HT1080 (cell line): ENCODE data around the gene ST6GALNAC6. TPM values are rescaled to one million over a fixed set of nuclear protein-coding genes. Genes with fewer than 3 reads are reported as not detected.
A peak's percentile ranks its signal among the peaks of the same experiment; 100 is the strongest.

ENCODE experiments used
- DNase-seq: peaks from one replicate; pipeline ENCODE4 v3.0.0-alpha.2; 2015; ENCODE audit warnings: low read depth
- total RNA-seq: library from RNA; depleted of rRNA; stranded (reverse); fragments of >200 nt; shearing (Covaris generic); gene quantifications from 2 replicates; pipeline ENCODE4 v1.2.3, GENCODE V29; 2014

ST6GALNAC6 gene
- total RNA-seq, 1 experiment from 2014 or later, result 38.9 TPM

DNA sequence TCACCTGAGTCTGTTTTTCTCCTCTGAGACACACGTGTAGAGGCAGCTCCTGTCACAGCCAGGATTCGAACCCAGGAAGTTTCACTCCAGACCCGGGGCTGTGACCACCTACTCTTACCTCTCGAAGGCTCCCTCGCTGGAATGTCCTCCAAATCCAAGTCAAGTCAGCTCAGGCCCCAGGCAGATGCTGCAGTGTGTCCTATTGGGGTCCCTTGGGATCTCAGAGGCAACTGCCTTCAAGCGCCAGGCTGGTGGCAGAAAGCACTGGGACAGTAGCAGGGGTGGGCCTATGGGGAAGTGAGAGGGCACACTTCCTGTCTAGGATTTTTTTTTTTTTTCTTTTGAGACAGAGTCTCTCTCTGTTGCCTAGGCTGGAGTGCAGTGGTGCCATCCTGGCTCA is 18.2 kb upstream of the ST6GALNAC6 start:
- no peak for DNase-seq

DNA sequence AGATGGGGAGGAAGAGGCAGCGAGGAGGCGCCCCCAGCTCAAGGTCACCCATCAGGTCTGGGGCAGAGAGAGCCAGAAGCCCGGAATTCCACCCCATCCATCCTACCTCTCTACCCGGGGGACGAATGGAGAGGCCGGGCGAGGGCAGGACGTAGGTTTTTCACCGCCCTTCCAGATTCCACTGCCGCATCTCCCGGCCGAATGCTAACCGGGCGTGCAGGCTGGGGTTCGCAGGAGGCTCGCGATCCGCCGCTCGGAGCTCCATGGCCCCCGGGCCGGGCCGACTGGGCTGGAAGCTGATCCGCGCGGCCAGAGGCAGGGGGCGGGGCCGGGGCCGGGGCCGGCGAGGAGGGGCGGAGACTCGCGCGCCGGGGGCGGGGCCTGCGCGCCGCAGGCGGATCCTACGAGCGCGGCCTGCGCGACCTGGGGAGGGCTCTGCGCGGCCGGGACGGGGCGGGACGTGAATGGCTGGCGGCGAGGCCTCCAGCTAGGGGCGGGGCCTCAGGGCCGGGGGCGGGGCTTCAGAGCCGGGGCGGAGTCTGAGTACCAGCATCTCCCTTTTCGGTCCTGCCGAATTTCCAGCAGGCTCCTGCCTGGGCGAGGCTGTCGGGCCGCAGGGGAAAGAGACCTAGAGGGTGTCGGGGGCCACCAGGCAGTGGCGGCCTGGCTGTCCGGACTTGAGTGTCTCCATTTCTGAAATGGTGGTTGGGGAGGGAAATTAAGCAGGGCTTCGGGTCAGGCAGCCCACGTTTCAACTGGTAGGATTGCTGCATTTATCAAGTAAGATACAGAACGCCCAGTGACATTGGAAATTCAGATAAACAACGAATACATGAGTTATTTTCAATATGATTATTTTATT is 17.5 kb upstream of the ST6GALNAC6 start, which contains the start of gene ST6GALNAC4:
Gene ST6GALNAC4 (minus strand): TSS at position 322 of the 862 bp plus-strand sequence. CDS start 622 bp downstream, outside the sequence.
- DNase-seq, result peak; percentile 69

DNA sequence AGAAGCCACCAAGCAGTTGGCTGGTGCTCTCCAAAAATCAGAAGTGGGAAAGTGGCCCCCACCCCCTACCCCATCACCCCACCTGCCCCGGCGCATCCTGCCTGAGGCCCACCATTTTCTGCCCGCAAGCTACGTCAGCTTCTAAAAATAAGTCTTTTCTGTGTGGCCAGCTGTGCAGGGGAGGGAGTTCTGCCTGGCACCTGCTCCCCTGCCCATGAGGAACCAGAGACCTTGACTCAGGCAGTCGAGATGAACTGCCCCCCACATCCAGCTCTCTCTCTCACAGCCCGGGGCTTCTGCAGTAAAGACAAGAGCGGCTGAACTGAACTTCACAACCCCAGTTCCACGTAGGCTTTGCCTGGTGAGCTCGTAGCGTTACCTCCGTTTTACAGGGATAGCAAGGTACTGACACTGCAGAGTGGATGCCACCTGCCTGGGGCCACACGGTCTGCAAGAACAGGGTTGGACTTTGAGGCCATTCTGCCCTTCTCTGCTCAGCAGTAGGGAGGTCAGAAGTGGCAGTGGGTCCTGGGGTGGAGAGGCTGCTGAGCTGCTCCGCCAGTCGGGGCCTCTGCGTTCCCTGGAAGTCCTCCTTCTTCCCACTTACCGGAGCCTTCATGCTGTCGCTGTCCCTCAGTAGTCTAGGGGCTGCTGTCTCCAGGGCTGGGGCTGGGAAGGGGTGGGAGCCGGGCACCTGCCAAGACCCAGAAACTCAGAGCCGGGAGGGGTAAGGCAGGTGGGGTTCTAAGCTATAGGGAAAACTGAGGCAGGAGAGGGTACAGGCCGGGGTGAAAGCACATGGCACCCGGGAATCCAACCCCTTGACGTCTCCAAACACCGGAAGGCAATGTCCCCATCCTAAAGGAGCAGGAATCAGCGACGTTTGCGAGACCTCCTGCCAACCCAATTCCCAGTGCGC is 16.7 kb upstream of the ST6GALNAC6 start:
- DNase-seq, result no peak

DNA sequence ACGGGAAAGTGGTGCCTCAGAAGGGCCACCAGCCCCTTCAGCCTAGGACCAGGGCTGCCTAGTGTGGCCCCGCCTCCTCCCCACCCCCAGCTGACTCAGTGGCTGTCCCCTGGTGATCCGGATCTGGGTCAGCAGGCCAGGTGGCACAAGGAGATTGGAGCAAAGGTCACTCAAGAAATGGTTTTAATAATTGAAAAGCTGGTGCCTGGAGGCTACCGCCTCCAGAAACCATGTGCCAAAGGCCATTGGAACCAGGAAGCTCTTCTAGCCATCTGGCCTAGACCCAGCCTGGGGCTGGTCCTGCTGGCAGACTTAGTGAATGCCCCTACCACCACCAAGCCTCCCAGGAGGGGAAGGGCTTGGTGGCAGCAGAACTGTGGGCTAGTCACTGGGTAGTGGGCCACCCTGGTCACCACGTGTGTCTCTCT is 15.9 kb upstream of the ST6GALNAC6 start:
- DNase-seq, result no peak

DNA sequence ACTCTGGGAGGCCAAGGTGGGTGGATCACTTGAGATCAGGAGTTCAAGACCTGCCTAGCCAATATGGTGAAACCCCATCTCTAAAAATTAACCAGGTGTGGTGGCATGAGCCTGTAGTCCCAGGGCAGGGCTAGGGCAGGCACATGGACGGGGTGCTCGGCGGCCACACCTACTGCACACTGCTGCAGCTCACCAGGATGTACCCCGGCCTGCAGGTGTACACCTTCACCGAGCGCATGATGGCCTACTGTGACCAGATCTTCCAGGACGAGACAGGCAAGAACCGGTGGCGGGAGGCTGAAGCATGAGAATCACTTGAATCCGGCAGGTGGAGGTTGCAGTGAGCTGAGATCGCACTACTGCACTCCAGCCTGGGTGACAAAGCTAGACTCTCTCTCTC is 14.3 kb upstream of the ST6GALNAC6 start:
- DNase-seq, result no peak

DNA sequence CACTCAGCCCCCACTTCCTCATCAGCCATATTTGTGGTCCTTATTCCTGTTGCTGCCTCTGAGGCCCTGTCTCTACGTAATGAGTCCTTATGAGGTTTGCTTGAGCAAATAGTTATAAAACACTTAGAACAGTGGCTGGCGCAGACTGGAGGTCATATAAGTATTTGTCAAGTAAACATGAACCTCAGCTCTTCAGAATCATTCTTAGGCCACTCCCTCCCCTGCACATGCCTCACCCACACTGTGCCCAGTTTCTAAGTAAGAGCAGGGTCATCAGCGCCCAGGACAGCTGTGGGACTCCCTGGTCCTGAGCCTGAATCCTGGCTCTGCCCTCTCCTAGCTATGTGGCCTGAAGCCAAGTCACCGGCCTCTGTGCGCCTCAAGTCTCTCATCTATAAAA is 13.5 kb upstream of the ST6GALNAC6 start:
- DNase-seq, result no peak

DNA sequence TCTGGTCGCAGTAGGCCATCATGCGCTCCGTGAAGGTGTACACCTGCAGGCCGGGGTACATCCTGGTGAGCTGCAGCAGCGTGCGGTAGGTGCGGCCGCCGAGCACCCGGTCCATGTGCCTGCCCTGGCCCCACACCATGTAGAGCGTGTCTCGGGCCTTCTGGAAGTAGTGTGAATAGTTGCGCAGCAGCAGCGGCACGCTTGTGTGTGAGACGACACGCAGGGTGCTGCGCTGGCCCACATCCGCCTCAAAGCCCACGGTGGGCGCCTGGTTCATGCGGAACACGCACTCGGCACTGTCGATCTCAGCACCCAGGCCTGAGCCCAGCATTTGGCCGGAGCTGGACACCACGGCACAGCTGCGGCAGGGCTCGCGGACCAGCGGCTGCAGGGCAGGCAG is 12.9 kb upstream of the ST6GALNAC6 start:
- no peak for DNase-seq

DNA sequence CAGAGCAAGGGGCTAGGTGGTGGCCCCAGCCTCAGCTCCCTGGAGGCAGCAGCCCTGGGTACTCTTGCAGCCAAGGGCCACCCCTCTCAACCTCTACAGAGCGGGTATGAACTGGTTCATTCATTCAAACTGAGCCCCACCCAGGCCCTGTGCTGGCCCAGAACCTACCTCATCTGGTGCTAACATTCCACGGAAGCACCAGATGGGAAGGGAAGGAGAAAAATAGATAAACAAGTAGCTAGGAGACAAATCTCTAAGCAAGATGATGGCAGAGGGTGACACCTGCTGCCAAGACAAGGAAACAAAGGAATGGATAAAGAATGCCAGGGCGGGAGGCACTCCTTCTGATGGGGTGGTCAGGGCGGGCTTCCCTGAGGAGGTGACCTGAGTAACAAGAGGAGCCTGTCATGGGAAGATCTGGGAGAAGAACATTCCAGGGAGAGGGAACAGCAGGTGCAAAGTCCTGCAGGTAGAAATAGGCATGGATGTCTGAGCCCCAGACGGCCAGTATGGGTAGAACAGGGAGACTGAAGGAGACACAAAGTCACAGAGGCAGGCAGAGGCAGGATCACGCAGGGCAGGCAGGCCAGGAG is 11.3 kb upstream of the ST6GALNAC6 start:
- peak; percentile 37 for DNase-seq

DNA sequence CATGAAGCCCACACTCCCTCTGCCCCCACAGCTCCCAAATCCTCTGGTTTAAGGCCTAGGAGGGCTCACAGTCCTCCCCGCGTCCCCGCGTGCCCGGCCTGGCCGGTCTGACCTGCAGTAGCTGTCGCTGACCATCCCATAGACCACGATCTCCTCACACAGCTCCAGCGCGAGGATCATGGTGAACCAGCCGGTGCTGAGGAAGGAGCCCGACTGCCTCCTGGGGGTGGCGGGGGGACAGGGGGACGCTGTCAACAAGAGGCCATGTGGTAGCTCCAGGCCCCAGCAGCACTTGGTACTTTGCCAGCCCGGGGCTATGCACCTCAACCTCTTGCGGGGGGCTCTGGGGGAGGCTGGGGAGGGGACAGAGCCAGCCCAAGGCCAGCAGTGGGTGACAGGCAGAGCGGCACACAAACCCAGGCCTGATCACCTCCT is 10.5 kb upstream of the ST6GALNAC6 start:
- DNase-seq, result no peak

DNA sequence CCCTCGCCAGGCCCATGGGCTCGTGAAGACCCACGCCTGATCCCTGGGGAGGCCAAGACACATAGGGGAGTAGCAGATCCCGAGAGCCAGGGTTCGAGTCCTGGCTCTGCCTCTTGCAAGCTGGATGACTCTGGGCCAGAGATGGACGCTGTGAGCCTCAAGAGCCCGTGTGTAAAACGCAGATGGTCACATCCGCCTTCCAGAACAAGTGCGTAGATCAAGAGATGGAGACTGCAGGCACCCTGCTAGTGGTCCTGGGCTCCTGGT is 9.2 kb upstream of the ST6GALNAC6 start:
- DNase-seq, result no peak

DNA sequence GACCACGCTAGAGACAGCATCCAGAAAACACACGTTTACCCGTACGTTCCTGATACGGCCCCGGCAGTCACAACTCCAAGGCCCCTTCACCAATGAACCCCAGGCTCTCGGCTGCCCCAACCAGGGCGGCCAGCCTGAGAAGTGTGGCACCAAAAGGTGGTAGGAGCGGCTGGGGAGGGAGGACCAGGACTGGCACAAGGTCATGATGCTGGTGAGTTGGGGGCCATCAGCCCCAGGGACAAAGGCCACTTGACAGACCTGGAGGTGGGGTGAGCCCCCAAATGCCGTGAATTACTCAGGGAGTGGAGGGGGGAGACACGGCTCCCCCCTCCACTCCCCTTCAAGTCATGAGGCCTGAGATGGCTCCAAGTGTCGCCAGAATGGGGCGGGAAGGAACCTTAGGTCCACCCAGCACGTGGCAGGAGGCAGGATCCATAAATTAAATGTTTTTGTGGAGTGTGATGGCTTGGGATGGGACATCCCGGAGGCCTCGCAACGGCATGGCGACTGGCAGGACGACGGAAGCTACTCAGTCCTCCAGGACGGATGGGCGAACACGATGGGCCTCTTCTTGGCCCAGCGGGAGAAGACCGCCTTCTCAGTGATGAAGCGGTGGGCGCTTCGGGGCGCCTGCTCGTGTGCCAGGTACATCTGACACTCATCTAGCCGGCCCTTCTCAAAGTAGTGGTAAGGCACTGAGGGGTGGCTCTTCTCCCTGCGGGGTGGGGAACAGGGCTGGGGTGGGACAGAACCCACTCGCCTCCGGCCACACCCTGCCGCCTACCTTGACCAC is 8.7 kb upstream of the ST6GALNAC6 start:
- DNase-seq, result no peak

DNA sequence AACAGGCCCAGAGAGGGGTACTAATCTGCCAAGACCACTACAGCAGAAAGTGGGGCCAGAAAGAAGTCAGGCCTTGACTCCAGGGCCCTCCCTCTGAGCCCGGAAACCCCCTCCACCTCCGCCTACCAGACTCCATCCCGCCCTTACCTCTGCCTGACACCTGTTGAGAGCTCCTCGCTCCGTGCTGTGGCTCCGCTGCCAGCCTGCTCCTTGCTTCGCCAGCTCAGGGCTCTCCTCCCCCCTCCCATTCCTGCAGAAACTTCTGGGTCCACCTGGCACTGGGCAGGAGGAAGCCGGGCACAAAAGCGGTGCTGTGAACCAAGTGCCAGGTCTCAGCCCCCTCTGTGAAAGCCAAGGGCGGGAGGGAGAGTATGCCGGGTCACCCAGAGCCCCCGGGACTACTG is 6.4 kb upstream of the ST6GALNAC6 start:
- no peak for DNase-seq

DNA sequence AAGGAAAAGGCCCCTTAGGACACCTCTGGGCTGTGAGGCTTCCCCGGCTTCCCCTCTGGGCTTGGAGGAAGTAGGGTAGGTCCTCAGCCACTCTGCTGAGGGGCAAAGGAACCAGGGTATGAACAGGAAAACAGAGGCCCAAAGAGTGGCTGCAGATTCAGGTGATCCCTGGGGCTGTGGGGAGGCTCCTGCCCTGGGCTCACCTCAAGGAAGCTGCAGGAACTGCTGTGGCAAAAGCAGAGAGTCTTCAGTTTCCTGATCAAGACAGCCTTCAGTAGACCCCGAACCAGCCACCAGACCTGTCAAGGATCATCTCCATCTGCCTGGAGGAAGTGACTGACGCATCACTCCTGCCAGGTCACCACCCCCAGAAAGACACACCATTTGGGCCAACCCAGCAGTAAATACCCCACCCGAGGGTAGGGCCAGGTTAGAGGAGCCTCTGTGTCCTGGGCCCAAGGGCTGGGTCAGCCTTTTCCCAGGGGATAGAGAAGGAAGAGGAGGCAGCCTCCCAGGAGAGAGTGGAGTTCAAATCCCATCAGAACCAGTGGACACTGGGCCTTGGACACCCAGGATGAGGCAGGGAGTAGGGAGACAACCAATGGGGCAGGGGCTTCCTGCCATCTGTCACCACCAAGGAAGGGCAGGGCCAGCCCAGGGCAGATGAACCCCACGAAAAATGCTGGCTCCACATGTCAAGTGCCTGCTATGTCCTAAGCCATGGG is 5.8 kb upstream of the ST6GALNAC6 start:
- no peak for DNase-seq

DNA sequence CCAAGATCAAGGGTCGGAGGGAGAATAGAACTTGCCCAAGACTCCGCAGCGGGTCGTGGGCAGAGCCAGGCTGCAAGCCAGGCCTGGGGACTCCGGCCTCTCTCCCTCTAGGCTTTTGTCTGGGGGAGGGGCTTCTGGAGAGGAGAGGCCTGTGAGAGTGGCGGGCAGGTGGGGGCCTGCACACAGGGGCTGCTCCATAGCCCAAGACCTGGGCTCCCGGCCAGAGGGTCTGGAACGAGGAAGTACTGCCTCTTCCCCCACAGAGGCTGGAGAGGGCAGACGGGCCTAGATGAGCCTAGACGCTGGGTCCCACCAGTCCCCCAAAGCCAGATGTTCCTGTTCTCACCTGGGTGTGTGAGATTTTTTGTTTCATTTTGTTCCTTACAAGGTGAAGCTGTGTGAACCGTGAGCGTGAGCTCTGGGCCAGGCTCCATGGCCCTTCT is 5.2 kb upstream of the ST6GALNAC6 start:
- no peak for DNase-seq

DNA sequence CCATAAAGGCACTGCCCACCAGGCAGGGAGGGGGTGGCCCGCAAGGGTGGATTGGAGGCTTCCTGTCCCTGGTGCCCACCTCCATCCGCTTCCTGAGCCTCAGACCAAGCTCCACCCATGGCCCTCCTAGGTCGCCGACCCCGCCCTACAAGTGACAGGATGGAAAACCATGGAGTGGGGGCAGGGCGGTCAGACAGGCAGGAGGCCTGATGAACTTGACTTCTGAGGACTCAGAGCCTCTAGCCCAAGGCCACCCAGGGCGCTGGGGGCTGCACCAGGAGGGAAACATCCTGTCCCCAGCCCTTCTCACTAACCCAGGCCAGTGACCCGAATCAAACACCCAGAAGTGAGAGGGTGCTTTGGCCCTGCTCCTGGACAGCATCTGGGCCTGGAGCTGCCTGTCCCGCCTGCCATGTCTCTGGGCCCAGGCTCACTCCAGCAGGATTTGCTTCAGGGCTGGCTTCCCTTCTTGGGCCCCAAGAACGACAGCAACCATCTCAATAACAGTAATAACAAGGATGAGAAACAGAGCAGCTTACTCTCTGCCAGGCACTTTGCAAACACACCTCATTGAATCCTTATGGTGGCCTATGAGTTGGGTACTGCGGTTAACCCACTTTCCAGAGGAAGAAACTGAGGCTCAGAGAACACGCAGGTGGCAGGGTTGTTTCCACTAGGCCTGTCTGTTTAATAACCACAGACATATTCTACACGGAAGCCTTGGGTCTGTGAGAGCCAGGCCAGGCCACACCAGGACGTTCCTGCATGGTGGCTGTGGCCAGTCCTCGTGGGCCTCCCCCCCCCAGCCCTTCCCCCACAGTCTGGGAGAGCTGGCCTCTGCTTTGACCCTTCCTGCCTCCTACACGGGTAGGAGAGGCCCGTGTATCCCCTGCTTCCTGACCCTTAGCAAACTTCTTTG is 4.4 kb upstream of the ST6GALNAC6 start:
- DNase-seq, result no peak

DNA sequence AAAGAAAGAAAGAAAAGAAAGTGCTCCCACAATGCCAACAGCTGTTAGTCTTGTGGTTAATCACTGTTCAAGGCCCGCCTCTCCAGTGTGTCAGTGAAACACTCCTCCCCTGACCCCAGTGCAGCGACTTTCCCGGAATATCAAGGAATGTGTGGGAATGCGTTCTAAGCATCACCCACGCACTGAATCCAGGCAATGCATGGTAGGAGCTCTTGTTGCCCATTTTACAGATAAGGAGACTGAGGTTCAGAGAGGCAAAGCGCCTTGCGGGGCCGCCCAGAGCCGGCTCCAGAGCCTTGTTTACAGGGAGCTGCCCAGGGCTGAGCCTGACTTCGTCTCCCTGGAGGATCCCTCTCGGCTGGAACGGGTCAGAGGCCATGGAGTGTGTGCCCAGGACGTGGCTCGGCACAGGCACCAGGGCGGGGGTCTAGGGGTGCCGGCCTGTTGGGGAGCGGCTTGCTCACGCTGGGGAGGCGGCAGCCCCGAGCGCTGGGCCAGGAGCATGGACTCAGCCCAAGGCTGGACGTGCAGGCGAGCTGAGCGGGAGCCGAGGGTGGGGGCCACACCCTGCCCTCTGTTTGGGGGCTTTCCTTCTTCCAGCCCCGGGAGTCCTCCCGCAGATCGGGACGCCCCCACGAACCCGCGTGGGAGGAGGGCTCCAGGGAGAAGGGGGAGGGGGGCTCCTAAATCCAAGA is 823 bp downstream of the ST6GALNAC6 start:
- DNase-seq, result no peak

DNA sequence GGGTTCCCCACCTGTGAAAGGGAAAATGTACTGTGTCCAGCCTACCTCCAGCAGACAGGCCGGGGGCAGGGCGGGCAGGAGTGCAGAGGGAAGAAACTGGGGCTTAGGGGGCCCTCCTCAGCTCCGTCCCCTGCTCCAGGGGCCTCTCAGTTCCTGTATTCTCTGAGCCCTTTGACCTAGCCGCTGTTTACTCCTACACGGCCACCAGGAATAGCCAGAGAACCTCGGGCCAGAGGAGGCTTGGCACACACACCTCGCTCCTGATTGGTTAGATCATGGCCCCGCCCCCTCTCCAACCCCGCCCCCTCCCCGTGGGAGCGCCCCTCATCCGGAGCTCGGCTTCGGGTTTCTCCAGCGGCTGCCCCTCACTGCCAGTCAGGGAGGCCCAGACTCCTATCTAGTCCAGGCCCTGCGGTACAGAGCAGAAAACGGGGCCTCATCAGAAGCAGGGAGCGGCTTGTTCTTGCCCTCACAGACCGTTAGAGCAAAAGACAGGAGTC is 2.2 kb downstream of the ST6GALNAC6 start:
- DNase-seq, result no peak

DNA sequence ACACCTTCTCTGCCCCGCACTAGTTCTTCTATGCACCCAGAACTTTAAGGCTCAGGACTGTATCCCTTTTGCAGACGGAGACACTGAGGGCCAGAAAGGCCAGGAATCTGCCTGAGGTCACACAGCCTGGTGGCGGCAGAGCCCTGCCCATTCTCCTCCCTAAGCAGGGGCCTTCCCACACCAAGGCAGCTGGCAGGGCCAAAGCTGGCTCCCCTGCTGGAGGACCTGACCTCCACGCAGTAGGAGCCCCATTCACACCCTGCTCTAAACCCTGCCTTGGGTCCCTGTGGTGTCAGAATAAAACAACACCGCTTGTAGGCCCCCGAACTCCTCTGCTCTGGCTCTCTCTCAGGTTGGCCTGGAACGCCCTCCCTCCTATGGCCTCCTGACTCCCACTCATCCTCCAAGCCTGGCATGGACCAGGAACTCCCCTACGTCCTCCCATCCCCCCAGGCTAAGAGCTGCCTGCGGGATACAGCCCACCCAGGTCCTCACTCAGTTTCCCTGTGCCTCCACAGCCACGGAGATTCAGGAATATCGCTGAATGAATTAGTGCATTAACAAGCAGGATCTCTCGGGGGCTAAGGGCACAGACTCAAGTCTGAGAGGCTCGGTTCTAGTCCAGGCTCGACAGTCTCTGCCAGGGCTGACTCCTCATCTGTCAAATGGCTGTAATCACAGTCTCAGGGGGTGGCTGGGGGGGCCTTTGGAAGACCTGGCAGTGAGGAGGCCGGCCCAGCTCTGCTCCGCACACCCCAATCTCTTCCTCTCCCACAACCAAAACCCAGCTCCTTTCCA is 2.8 kb downstream of the ST6GALNAC6 start:
- no peak for DNase-seq
